CD8-positive, alpha-beta memory T cell (primary cell): Measurements from ENCODE around the gene VIP. TPM values are rescaled to one million over a fixed set of nuclear protein-coding genes. Genes with fewer than 3 reads are reported as not detected.

ENCODE experiments used
- CTCF ChIA-PET: fragments of 350-600 bp; sonication (Branson Sonifier 250); formaldehyde crosslinking; loops from one replicate; lab custom pipeline; 2021; ENCODE audit warnings: antibody characterized with exemption; lab: Charles Lee
- POLR2A ChIA-PET: fragments of 350-600 bp; sonication (Branson Sonifier 250); formaldehyde crosslinking; loops from one replicate; lab custom pipeline; 2021; ENCODE audit warnings: antibody characterized with exemption; lab: Charles Lee
- DNase-seq, 5 donors: peaks; one replicate each; pipeline versions ENCODE4 v3.0.0 to v3.0.0-alpha.2; 2020 to 2022; ENCODE audit warnings: mixed read lengths in 1 of 5
- H3K27ac ChIP-seq: one replicate; pipeline ENCODE4 v1.7.0; 2013; ENCODE audit warnings: low read depth, mild to moderate bottlenecking, low read length, moderate library complexity
- H3K27me3 ChIP-seq: 2 replicates; pipeline ENCODE4 v1.7.0; 2013; ENCODE audit warnings: low read length, mild to moderate bottlenecking; ENCODE audit not compliant: insufficient read depth, poor library complexity, severe bottlenecking
- H3K36me3 ChIP-seq: 2 replicates; pipeline ENCODE4 v1.7.0; 2013; ENCODE audit warnings: mild to moderate bottlenecking, low read length, moderate library complexity; ENCODE audit not compliant: insufficient read depth
- H3K4me1 ChIP-seq: 2 replicates; pipeline ENCODE4 v1.7.0; 2013; ENCODE audit warnings: mild to moderate bottlenecking, low read length, moderate library complexity; ENCODE audit not compliant: insufficient read depth
- H3K4me3 ChIP-seq: 2 replicates; pipeline ENCODE4 v1.7.0; 2013; ENCODE audit warnings: mild to moderate bottlenecking, low read length
- H3K9me3 ChIP-seq: 2 replicates; pipeline ENCODE4 v1.7.0; 2013; ENCODE audit warnings: mild to moderate bottlenecking, low read length
- H3K27ac Mint-ChIP-seq, 8 donors: one replicate each; pipeline ENCODE4 v1.8.0; 2020 to 2021; ENCODE audit warnings: mixed read lengths in 8 of 8, mild to moderate bottlenecking in 6 of 8, inconsistent platforms in 3 of 8, moderate library complexity in 3 of 8
- H3K27me3 Mint-ChIP-seq, 2 donors: one replicate each; pipeline ENCODE4 v1.8.0; 2020 to 2021; ENCODE audit warnings: mixed read lengths in 2 of 2, mild to moderate bottlenecking in 1 of 2, moderate library complexity in 1 of 2
- H3K36me3 Mint-ChIP-seq, 3 donors: one replicate each; pipeline ENCODE4 v1.8.0; 2020 to 2021; ENCODE audit warnings: mixed read lengths in 3 of 3, inconsistent platforms in 1 of 3, mild to moderate bottlenecking in 1 of 3
- H3K4me1 Mint-ChIP-seq, 3 donors: one replicate each; pipeline ENCODE4 v1.8.0; 2020 to 2021; ENCODE audit warnings: mixed read lengths in 3 of 3, inconsistent platforms in 1 of 3, mild to moderate bottlenecking in 1 of 3
- H3K4me3 Mint-ChIP-seq, 7 donors: one replicate each; pipeline ENCODE4 v1.8.0; 2020 to 2021; ENCODE audit warnings: mixed read lengths in 7 of 7, mild to moderate bottlenecking in 6 of 7, moderate library complexity in 4 of 7, inconsistent platforms in 2 of 7
- H3K9me3 Mint-ChIP-seq, 5 donors: one replicate each; pipeline ENCODE4 v1.8.0; 2020 to 2022; ENCODE audit warnings: mixed read lengths in 5 of 5, mild to moderate bottlenecking in 3 of 5, moderate library complexity in 2 of 5, inconsistent platforms in 1 of 5
- polyA plus RNA-seq: library from polyadenylated mRNA; unstranded; fragments of 300-500 nt; fragmentation: Illumina TruSeq; gene quantifications from one replicate; pipeline ENCODE4 v1.2.3, GENCODE V29; 2021
- total RNA-seq, 2 experiments: library from RNA; stranded (reverse); gene quantifications; one replicate each; pipeline ENCODE4 v1.2.3, GENCODE V29; 2021

Gene VIP
- total and polyA plus RNA-seq, 3 experiments from 2014 or later: not detected

DNA sequence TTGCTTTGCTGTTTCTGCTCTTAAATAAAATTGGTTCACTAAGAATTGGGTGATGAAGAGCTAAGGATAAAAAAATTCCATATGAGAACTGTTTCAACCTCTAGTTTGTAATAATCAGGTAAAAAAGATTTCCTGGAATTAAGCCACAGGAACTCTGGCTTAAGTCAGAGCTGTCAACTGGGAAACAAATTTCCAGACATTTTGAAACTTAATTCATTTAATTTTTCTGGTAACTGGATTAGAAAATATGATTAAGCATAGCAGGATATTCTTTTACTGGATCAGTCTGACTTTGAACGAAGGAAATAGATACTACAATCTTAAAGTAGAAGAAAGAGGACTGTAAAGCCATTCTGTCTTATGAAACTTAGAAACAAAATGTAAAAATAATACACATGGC lies 1.3 kb upstream of the VIP start:
- Histone ChIP-seq H3K27me3 (no peaks in the 10 kb centered on the region), H3K27ac (no peak overlapping the region), H3K4me1 (no peaks in the 10 kb centered on the region), H3K36me3 (no peaks in the 10 kb centered on the region), H3K4me3 (no peak overlapping the region), H3K9me3 (no peaks in the 10 kb centered on the region)
- Mint-ChIP-seq H3K4me3 (no peak overlapping the region), H3K4me1 (no peaks in the 10 kb centered on the region), H3K9me3 (no peaks in the 10 kb centered on the region), H3K27ac (no peak overlapping the region), H3K36me3 (no peaks in the 10 kb centered on the region), H3K27me3 (peaks cover 0 to 13% of the 10 kb centered on the region in 2 donors)
- POLR2A ChIA-PET: no interaction called here
- CTCF ChIA-PET: no interaction called here
- DNase-seq: no peak

DNA sequence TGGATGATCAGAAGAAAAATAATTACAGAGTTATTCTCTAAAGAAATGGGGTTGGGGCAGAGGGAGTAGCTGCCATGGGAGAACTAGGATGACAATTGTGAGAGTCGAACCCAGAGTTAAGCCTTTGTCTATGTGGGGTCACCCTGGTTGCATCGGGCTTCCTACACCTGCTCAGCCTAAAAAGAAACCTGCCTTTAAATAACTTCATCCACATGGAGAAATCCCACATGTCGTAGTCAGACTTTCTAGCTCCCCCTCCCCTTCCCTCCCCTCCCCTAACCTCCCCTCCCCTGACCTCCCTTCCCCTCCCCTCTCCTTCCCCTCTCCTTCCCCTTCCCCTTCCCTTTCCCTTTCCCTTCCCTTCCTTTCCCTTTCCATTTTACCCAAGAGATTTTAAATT lies 14.7 kb downstream of the VIP start:
- Histone ChIP-seq H3K27me3 (no peaks in the 10 kb centered on the region), H3K27ac (no peak overlapping the region), H3K4me1 (no peaks in the 10 kb centered on the region), H3K36me3 (no peaks in the 10 kb centered on the region), H3K4me3 (no peak overlapping the region), H3K9me3 (no peaks in the 10 kb centered on the region)
- POLR2A ChIA-PET: no interaction called here
- no peak for DNase-seq
- Mint-ChIP-seq H3K27ac (no peak overlapping the region), H3K4me1 (no peaks in the 10 kb centered on the region), H3K36me3 (no peaks in the 10 kb centered on the region), H3K9me3 (no peaks in the 10 kb centered on the region), H3K27me3 (peaks cover 2 to 4% of the 10 kb centered on the region in 2 donors), H3K4me3 (no peak overlapping the region)
- CTCF ChIA-PET: no interaction called here

DNA sequence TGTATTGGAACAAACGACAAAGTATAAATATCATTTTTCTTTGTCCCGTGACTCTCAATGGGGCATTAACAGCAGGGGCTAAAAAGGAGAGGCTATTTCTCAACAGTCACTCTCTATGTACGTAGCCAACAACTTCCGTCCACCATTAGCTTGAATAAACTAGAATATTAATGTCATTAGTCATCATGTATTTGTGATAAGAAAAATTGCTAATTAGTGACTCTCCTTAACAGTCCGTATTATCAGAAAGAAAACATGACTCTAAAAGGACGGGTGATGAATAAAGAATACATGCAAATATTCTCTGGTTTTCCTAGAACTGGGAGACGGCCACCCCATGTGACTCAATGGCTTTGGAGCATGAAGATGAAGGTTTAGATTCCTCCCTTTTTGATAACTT lies 18.6 kb downstream of the VIP start:
- ChIA-PET CTCF (no interaction called here), POLR2A (no interaction called here)
- Mint-ChIP-seq H3K4me3 (no peak overlapping the region), H3K36me3 (no peaks in the 10 kb centered on the region), H3K27me3 (peaks cover 2 to 10% of the 10 kb centered on the region in 2 donors), H3K4me1 (no peaks in the 10 kb centered on the region), H3K27ac (no peak overlapping the region), H3K9me3 (no peaks in the 10 kb centered on the region)
- Histone ChIP-seq H3K4me3 (no peak overlapping the region), H3K27me3 (no peaks in the 10 kb centered on the region), H3K27ac (no peak overlapping the region), H3K4me1 (no peaks in the 10 kb centered on the region), H3K9me3 (no peaks in the 10 kb centered on the region), H3K36me3 (no peaks in the 10 kb centered on the region)
- no peak for DNase-seq

DNA sequence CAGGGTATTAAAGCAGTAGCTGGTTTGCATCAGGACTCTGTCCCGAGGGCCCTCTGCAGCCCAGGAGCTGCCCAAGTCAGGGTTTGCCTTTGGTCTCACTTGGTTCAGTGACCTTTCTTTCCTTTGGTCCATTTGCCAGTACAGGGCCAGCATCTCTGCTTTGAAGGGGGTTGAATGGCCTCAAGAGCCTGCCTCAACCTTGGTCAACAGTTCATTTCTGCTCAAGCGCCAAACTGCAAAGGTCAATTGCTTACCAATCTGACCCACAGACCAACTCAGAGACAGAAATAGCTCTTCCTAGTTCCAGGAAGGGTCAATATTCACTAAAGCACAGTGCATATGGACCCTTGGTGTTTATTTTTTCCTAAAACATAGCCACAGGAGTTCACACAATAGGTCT lies 19.4 kb downstream of the VIP start:
- H3K27me3 ChIP-seq: no peaks in the 10 kb centered on the region
- no peaks in the 10 kb centered on the region for H3K36me3 ChIP-seq
- CTCF ChIA-PET: no interaction called here
- peaks cover 2 to 10% of the 10 kb centered on the region in 2 donors for H3K27me3 Mint-ChIP-seq
- no peaks in the 10 kb centered on the region for H3K9me3 Mint-ChIP-seq
- no peak overlapping the region for H3K27ac ChIP-seq
- H3K4me1 ChIP-seq: no peaks in the 10 kb centered on the region
- DNase-seq: no peak
- no peaks in the 10 kb centered on the region for H3K4me1 Mint-ChIP-seq
- H3K4me3 ChIP-seq: no peak overlapping the region
- H3K9me3 ChIP-seq: no peaks in the 10 kb centered on the region
- POLR2A ChIA-PET: no interaction called here
- no peak overlapping the region for H3K27ac Mint-ChIP-seq
- no peaks in the 10 kb centered on the region for H3K36me3 Mint-ChIP-seq
- H3K4me3 Mint-ChIP-seq: no peak overlapping the region

DNA sequence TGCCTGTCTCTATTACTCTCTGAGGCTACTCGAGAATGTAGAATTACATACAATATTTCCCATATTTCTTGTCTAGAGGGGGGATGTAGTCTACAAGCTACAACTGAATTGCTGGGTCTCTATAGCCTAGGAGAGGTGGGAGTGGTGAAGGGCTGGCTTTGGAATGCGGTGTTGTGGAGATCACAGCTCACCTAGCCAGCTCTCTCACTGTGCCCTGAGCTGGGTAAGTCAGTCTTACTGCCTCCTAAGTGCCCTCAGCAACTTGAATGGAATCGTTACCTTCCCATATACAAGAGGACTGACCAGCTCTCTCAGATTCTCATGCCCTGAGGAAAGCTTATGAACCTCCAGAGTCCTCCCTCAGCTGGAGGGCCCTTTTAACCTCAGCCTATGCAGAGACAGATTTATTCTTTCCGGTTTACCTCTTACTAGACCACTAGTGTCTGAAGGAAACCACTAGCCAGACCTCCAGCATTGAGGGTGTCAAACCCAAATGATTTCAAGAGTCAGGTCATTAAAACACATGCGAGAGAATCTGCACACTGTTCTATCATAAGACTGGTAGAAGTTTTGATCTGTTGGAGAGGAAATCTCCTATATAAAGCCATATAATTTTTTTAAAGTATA lies 20.6 kb downstream of the VIP start:
- POLR2A ChIA-PET: no interaction called here
- peaks cover 0 to 10% of the 10 kb centered on the region in 2 donors for H3K27me3 Mint-ChIP-seq
- no peak overlapping the region for H3K4me3 Mint-ChIP-seq
- CTCF ChIA-PET: no interaction called here
- H3K9me3 Mint-ChIP-seq: no peaks in the 10 kb centered on the region
- no peak overlapping the region for H3K4me3 ChIP-seq
- H3K27ac ChIP-seq: no peak overlapping the region
- H3K36me3 Mint-ChIP-seq: no peaks in the 10 kb centered on the region
- no peaks in the 10 kb centered on the region for H3K4me1 Mint-ChIP-seq
- no peaks in the 10 kb centered on the region for H3K4me1 ChIP-seq
- no peaks in the 10 kb centered on the region for H3K27me3 ChIP-seq
- no peaks in the 10 kb centered on the region for H3K9me3 ChIP-seq
- no peaks in the 10 kb centered on the region for H3K36me3 ChIP-seq
- no peak for DNase-seq
- no peak overlapping the region for H3K27ac Mint-ChIP-seq

DNA sequence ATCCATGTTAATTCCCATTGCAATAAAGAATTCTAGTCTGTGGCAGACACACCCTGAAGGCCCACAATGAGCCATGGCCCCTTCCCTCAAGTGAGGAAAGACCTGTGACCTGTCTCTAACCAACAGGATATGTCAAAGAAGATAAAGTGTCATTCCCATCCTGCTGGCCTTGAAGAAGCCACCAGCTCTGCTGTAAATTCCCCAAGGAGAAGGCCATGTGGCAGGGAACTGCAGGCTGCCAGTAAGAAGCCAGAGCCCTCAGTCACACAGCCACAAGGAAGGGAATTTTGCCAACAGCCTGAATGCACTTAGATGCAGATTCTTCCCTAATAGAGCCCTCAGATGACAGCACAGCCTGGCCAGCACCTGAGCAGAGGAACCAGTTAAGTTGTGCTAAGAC lies 24.8 kb downstream of the VIP start:
- CTCF ChIA-PET: no interaction called here
- peaks cover 0 to 7% of the 10 kb centered on the region in 2 donors for H3K27me3 Mint-ChIP-seq
- H3K4me3 Mint-ChIP-seq: no peak overlapping the region
- H3K4me1 ChIP-seq: no peaks in the 10 kb centered on the region
- H3K36me3 ChIP-seq: no peaks in the 10 kb centered on the region
- H3K4me1 Mint-ChIP-seq: no peaks in the 10 kb centered on the region
- H3K27me3 ChIP-seq: no peaks in the 10 kb centered on the region
- H3K4me3 ChIP-seq: no peak overlapping the region
- no peaks in the 10 kb centered on the region for H3K36me3 Mint-ChIP-seq
- no peak overlapping the region for H3K27ac ChIP-seq
- H3K27ac Mint-ChIP-seq: no peak overlapping the region
- POLR2A ChIA-PET: no interaction called here
- peaks cover 0 to 2% (median 0%) of the 10 kb centered on the region in 5 donors for H3K9me3 Mint-ChIP-seq
- H3K9me3 ChIP-seq: no peaks in the 10 kb centered on the region
- no peak for DNase-seq

DNA sequence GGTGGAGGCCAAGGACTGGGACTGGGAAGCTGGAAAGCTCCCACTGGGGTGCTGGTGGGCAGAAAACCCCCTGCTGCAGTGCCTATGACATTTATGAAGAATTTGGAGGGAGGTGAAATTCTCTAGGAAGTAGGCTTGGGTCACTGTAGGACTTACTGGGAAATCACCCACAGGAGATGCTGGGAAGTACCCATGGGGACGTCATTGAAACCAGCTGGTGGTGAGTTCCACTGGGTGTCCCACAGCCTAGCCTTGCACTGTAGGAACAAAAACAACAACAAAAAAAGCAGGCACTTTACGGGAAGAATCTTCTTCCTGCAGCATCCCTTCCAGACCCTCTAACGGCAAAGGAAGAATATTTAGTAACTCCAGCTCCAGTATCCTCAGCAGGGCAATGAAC lies 26.2 kb downstream of the VIP start:
- H3K4me1 Mint-ChIP-seq: no peaks in the 10 kb centered on the region
- no peak overlapping the region for H3K27ac ChIP-seq
- no peak overlapping the region for H3K4me3 Mint-ChIP-seq
- no peak for DNase-seq
- H3K27ac Mint-ChIP-seq: no peak overlapping the region
- no peaks in the 10 kb centered on the region for H3K36me3 ChIP-seq
- H3K27me3 ChIP-seq: no peaks in the 10 kb centered on the region
- H3K9me3 ChIP-seq: no peaks in the 10 kb centered on the region
- peaks cover 0 to 7% of the 10 kb centered on the region in 2 donors for H3K27me3 Mint-ChIP-seq
- H3K36me3 Mint-ChIP-seq: no peaks in the 10 kb centered on the region
- ChIA-PET POLR2A (no interaction called here), CTCF (no interaction called here)
- no peaks in the 10 kb centered on the region for H3K4me1 ChIP-seq
- no peak overlapping the region for H3K4me3 ChIP-seq
- H3K9me3 Mint-ChIP-seq: peaks cover 0 to 2% (median 0%) of the 10 kb centered on the region in 5 donors

DNA sequence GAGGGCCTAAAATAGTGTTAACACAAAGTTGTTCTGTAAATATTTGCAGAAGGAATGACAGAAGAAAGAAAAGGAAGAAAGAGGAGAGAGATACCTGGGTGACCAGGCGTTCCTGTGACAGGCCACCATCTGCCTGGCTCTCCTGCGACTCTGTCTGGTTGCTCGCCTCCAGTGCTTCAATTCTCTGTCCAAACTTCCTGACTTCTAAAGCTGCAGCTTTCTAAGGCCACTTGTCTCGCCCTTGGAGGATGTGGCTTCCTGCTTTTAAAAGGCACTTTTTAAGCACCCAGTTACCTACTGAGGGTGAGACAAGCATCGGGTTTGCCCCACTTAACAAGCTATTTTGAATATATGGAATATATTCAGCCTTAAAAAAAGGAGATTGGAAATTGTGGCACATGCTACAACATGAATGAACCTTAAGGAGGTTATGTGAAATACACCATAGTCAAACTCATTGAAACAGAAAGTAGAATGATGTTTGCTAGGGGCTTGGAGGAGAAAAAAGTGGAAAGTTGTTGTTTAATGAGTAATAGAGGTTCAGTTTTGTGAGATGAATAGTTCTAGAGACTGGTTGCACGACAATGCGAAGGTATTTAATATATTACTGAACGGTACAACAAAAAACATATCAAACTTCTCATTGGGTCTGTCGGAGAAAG lies 32.8 kb downstream of the VIP start:
- POLR2A ChIA-PET: no interaction called here
- H3K27me3 ChIP-seq: no peaks in the 10 kb centered on the region
- H3K27ac ChIP-seq: no peak overlapping the region
- no peak overlapping the region for H3K4me3 ChIP-seq
- H3K36me3 ChIP-seq: no peaks in the 10 kb centered on the region
- H3K4me1 ChIP-seq: no peaks in the 10 kb centered on the region
- Mint-ChIP-seq H3K4me1 (no peaks in the 10 kb centered on the region), H3K4me3 (no peak overlapping the region), H3K9me3 (peaks cover 0 to 2% (median 0%) of the 10 kb centered on the region in 5 donors), H3K27ac (no peak overlapping the region), H3K27me3 (peaks cover 0 to 5% of the 10 kb centered on the region in 2 donors), H3K36me3 (no peaks in the 10 kb centered on the region)
- no peaks in the 10 kb centered on the region for H3K9me3 ChIP-seq
- CTCF ChIA-PET: no interaction called here
- no peak for DNase-seq
